HCT116 (cell line): ENCODE data around the gene MEF2D. TPM values are rescaled to one million over a fixed set of nuclear protein-coding genes. Genes with fewer than 3 reads are reported as not detected.

ENCODE experiments used
- ATAC-seq: fragments of 200-7000 bp; cut with Tn5 transposase; 2 replicates; pipeline ENCODE4 v1.9.1; 2020; ENCODE audit warnings: mild to moderate bottlenecking, moderate library complexity
- BruUV-seq: library from RNA; stranded (reverse); fragments of 400-500 nt; replicated peaks from 2 replicates; lab custom pipeline; 2021; lab: Mats Ljungman, UMichigan
- CTCF ChIA-PET: fragments of 300-600 bp; sonication (Branson Sonifier 250); formaldehyde crosslinking; loops from one replicate; lab custom pipeline; 2021; ENCODE audit warnings: antibody characterized with exemption; lab: Charles Lee
- POLR2A ChIA-PET: fragments of 300-600, 350-600 bp; sonication (Branson Sonifier 250); formaldehyde crosslinking; loops from one replicate; lab custom pipeline; 2021; ENCODE audit warnings: antibody characterized with exemption; lab: Charles Lee
- RAD21 ChIA-PET, 2 experiments: fragments of 300-600 bp; sonication (Branson Sonifier 250); formaldehyde crosslinking; loops; one replicate each; lab custom pipeline; 2023; ENCODE audit warnings: low total read pairs in 2 of 2; ENCODE audit not compliant: uncharacterized antibody in 2 of 2, unreplicated experiment in 2 of 2, low non-redundant PET in 1 of 2; lab: Charles Lee
- DNase-seq: peaks from one replicate; pipeline ENCODE4 v3.0.0-alpha.2; 2010; ENCODE audit warnings: low read depth, low spot score
- H2AFZ ChIP-seq: fragments of 200-600 bp; shearing (Covaris generic), sonication (generic); 2 replicates; pipeline ENCODE4 v1.6.1; 2017; ENCODE audit warnings: low read depth, mixed run types, mixed read lengths, antibody characterized with exemption, low read length; ENCODE audit not compliant: poor library complexity, severe bottlenecking
- H3K27ac ChIP-seq: 2 replicates; pipeline ENCODE4 v1.5.1; 2012; ENCODE audit warnings: low read depth, low read length
- H3K27me3 ChIP-seq: fragments of 200-600 bp; sonication (generic); 2 replicates; pipeline ENCODE4 v1.6.1; 2016; ENCODE audit warnings: mixed run types, low read length, mixed read lengths; ENCODE audit not compliant: insufficient read depth
- H3K36me3 ChIP-seq, 2 experiments: fragments of 200-500 bp in 1 of 2; fragments of 200-600 bp in 1 of 2; sonication (Bioruptor generic) in 1 of 2; sonication (generic) in 1 of 2; 2 replicates each; pipeline versions ENCODE4 v1.5.1 to v1.6.1; 2014 to 2016; ENCODE audit warnings: low read length in 2 of 2, inconsistent platforms in 1 of 2, mixed read lengths in 1 of 2, mixed run types in 1 of 2; ENCODE audit not compliant: insufficient read depth in 2 of 2, control insufficient read depth in 1 of 2
- H3K4me1 ChIP-seq, 2 experiments: fragments of 200-600 bp in 1 of 2; sonication (generic) in 1 of 2; 2 replicates each; pipeline versions ENCODE4 v1.5.1 to v1.6.1; 2012 to 2017; ENCODE audit warnings: low read length in 2 of 2, inconsistent platforms in 1 of 2, mild to moderate bottlenecking in 1 of 2, mixed read lengths in 1 of 2, mixed run types in 1 of 2, moderate library complexity in 1 of 2; ENCODE audit not compliant: insufficient read depth in 2 of 2, control insufficient read depth in 1 of 2
- H3K4me2 ChIP-seq: fragments of 200-600 bp; sonication (generic); 2 replicates; pipeline ENCODE4 v1.6.1; 2017; ENCODE audit warnings: mixed run types, low read length, mixed read lengths
- H3K4me3 ChIP-seq, 2 experiments: fragments of 200-600 bp in 1 of 2; sonication (generic) in 1 of 2; replicated peaks in 1 of 2; 2 replicates each; pipeline ENCODE4 v1.5.1; 2011 to 2016; ENCODE audit warnings: low read length in 2 of 2, control low read depth in 1 of 2, low read depth in 1 of 2, mild to moderate bottlenecking in 1 of 2, mixed read lengths in 1 of 2, mixed run types in 1 of 2
- H3K79me2 ChIP-seq: fragments of 200-600 bp; sonication (generic); 2 replicates; pipeline ENCODE4 v1.6.1; 2017; ENCODE audit warnings: mild to moderate bottlenecking, mixed run types, low read length, moderate library complexity, mixed read lengths; ENCODE audit not compliant: insufficient read depth
- H3K9ac ChIP-seq: fragments of 200-600 bp; sonication (generic); 2 replicates; pipeline ENCODE4 v1.6.1; 2016; ENCODE audit warnings: low read length, mixed read lengths
- H3K9me2 ChIP-seq: fragments of 200-600 bp; sonication (generic), shearing (Covaris generic); 2 replicates; pipeline ENCODE4 v1.6.1; 2017; ENCODE audit warnings: mixed run types, mild to moderate bottlenecking, moderate library complexity; ENCODE audit not compliant: insufficient read depth
- H3K9me3 ChIP-seq, 2 experiments: fragments of 200-500 bp in 1 of 2; fragments of 200-600 bp in 1 of 2; sonication (Bioruptor generic) in 1 of 2; sonication (generic) in 1 of 2; 2 replicates each; pipeline ENCODE4 v1.6.1; 2014 to 2017; ENCODE audit warnings: low read length in 2 of 2, mixed read lengths in 2 of 2, inconsistent platforms in 1 of 2, low read depth in 1 of 2, mild to moderate bottlenecking in 1 of 2, mixed run types in 1 of 2, moderate library complexity in 1 of 2; ENCODE audit not compliant: control insufficient read depth in 1 of 2, insufficient read depth in 1 of 2
- H4K20me1 ChIP-seq: fragments of 200-600 bp; sonication (generic), shearing (Covaris generic); 2 replicates; pipeline ENCODE4 v1.6.1; 2017; ENCODE audit warnings: mixed run types, mild to moderate bottlenecking, moderate library complexity; ENCODE audit not compliant: insufficient read depth
- CBX3 ChIP-seq: IDR thresholded peaks from 2 replicates; pipeline ENCODE4 v1.6.1; 2012; ENCODE audit warnings: low read depth
- EGR1 ChIP-seq: IDR thresholded peaks from 2 replicates; pipeline ENCODE4 v1.6.1; 2012; ENCODE audit warnings: low read depth
- ELF1 ChIP-seq: IDR thresholded peaks from 2 replicates; pipeline ENCODE4 v1.6.1; 2012; ENCODE audit warnings: low read depth, borderline replicate concordance
- EZH2 ChIP-seq: fragments of 200-600 bp; sonication (generic); IDR thresholded peaks from 2 replicates; pipeline ENCODE4 v1.6.1; 2017; ENCODE audit warnings: antibody characterized with exemption, mixed run types
- FOSL1 ChIP-seq: IDR thresholded peaks from 2 replicates; pipeline ENCODE4 v1.6.1; 2012; ENCODE audit warnings: low read depth
- RAD21 ChIP-seq: IDR thresholded peaks from 2 replicates; pipeline ENCODE4 v1.6.1; 2012; ENCODE audit warnings: low read depth, mild to moderate bottlenecking
- REST ChIP-seq: IDR thresholded peaks from 2 replicates; pipeline ENCODE4 v1.6.1; 2012; ENCODE audit warnings: low read depth
- SP1 ChIP-seq: IDR thresholded peaks from 2 replicates; pipeline ENCODE4 v1.6.1; 2012; ENCODE audit warnings: low read depth
- SRF ChIP-seq: IDR thresholded peaks from 2 replicates; pipeline ENCODE4 v1.6.1; 2012; ENCODE audit warnings: low read depth
- TCF7L2 ChIP-seq: IDR thresholded peaks from 2 replicates; pipeline ENCODE4 v1.7.0; 2011; ENCODE audit warnings: borderline replicate concordance, inconsistent platforms; ENCODE audit not compliant: insufficient read depth, insufficient read length; ENCODE audit errors: extremely low read depth
- intact Hi-C: fragments of 100-400 bp; cut with micrococcal nuclease; formaldehyde crosslinking; loops from 2 replicates; pipeline ENCODE4 v1.10.0; 2022
- total RNA-seq: library from RNA; stranded (reverse); gene quantifications from one replicate; pipeline ENCODE4 v1.2.1, GENCODE V29; 2021; ENCODE audit not compliant: unreplicated experiment

The MEF2D gene
- total RNA-seq, 1 experiment from 2014 or later, result 44.2 TPM

- ATAC-seq, result no peak
- H3K4me2 ChIP-seq, result no peak overlapping the region
- no TSS peak for BruUV-seq
- no peak for DNase-seq
- POLR2A ChIA-PET, result no interaction called here
- no peaks in the 10 kb centered on the region for H3K27me3 ChIP-seq
- 0 out of 2 replicates have a peak, but pooled peaks cover 2% of the 10 kb centered on the region for H4K20me1 ChIP-seq
- RAD21 ChIA-PET, result no interaction called here
- H3K4me3 ChIP-seq, result no peak overlapping the region
- H3K79me2 ChIP-seq, result no peaks in the 10 kb centered on the region
- peaks cover 47 to 79% of the 10 kb centered on the region in 2 experiments for H3K36me3 ChIP-seq
- intact Hi-C loops, result no loop called here
- TF ChIP-seq EGR1 (no peak), SP1 (no peak), FOSL1 (no peak), EZH2 (no peak), CBX3 (no peak), TCF7L2 (no peak), RAD21 (no peak), SRF (no peak), REST (no peak), ELF1 (no peak)
- CTCF ChIA-PET, result no interaction called here
- no peaks in the 10 kb centered on the region for H3K9me2 ChIP-seq
- H3K9ac ChIP-seq, result no peak overlapping the region
- H3K27ac ChIP-seq, result no peak overlapping the region
- H2AFZ ChIP-seq, result no peak overlapping the region
- H3K4me1 ChIP-seq, result peaks cover 0 to 11% of the 10 kb centered on the region in 2 experiments; a peak in 2 of 4 replicates
- no peaks in the 10 kb centered on the region for H3K9me3 ChIP-seq
Measured at GRCh38 chr1:156478250-156478627, 22.3 kb downstream of the MEF2D start.
